Neural cell (in vitro differentiated cells): ENCODE measurements around the gene OR9Q2. TPM values are rescaled to one million over a fixed set of nuclear protein-coding genes. Genes with fewer than 3 reads are reported as not detected.

ENCODE experiments used
- H2AFZ ChIP-seq: fragments of 200-600, 300-800 bp; sonication (generic), shearing (Covaris generic); 2 replicates; pipeline ENCODE4 v1.6.0; 2014; ENCODE audit warnings: low read depth, mild to moderate bottlenecking, antibody characterized with exemption, low read length, moderate library complexity
- H3F3A ChIP-seq: fragments of 200-600 bp; shearing (Covaris generic); 2 replicates; pipeline ENCODE4 v1.6.1; 2016; ENCODE audit warnings: mild to moderate bottlenecking, moderate library complexity, mixed read lengths, antibody characterized with exemption, low read length; ENCODE audit not compliant: insufficient read depth, poor library complexity, severe bottlenecking
- H3K27ac ChIP-seq: fragments of 200-600, 300-800 bp; sonication (generic), shearing (Covaris generic); 2 replicates; pipeline ENCODE4 v1.5.1; 2014; ENCODE audit warnings: mild to moderate bottlenecking, low read length, moderate library complexity
- H3K27me3 ChIP-seq: fragments of 300-800, 200-600 bp; sonication (generic), shearing (Covaris generic); 2 replicates; pipeline ENCODE4 v1.6.0; 2014; ENCODE audit warnings: mild to moderate bottlenecking, low read depth, low read length, moderate library complexity; ENCODE audit not compliant: insufficient read depth
- H3K36me3 ChIP-seq: fragments of 300-800, 200-600 bp; sonication (generic), shearing (Covaris generic); 2 replicates; pipeline ENCODE4 v1.5.1; 2014; ENCODE audit warnings: mild to moderate bottlenecking, antibody characterized with exemption, low read length, moderate library complexity; ENCODE audit not compliant: insufficient read depth
- H3K4me2 ChIP-seq: fragments of 300-800, 200-600 bp; sonication (generic), shearing (Covaris generic); 2 replicates; pipeline ENCODE4 v1.6.0; 2014; ENCODE audit warnings: mild to moderate bottlenecking, low read length
- H3K4me3 ChIP-seq: fragments of 300-800, 200-600 bp; sonication (generic), shearing (Covaris generic); 2 replicates; pipeline ENCODE4 v1.5.1; 2014; ENCODE audit warnings: mild to moderate bottlenecking, low read length, moderate library complexity
- H3K79me2 ChIP-seq: fragments of 200-600 bp; shearing (Covaris generic); replicated peaks from 2 replicates; pipeline ENCODE4 v1.6.0; 2014; ENCODE audit warnings: mild to moderate bottlenecking, low read length, moderate library complexity; ENCODE audit not compliant: insufficient read depth
- H3K9ac ChIP-seq: fragments of 300-800, 200-600 bp; sonication (generic), shearing (Covaris generic); 2 replicates; pipeline ENCODE4 v1.6.1; 2016; ENCODE audit warnings: mild to moderate bottlenecking, low read length, mixed read lengths
- H3K9me2 ChIP-seq: fragments of 200-600 bp; shearing (Covaris generic); 2 replicates; pipeline ENCODE4 v1.6.1; 2016; ENCODE audit warnings: mild to moderate bottlenecking, low read length, mixed read lengths; ENCODE audit not compliant: insufficient read depth
- H3K9me3 ChIP-seq: fragments of 200-600, 300-800 bp; sonication (generic), shearing (Covaris generic); 2 replicates; pipeline ENCODE4 v1.6.1; 2016; ENCODE audit warnings: mild to moderate bottlenecking, mixed run types, low read length, moderate library complexity, mixed read lengths
- H4K20me1 ChIP-seq: fragments of 200-600 bp; shearing (Covaris generic); 2 replicates; pipeline ENCODE4 v1.6.1; 2016; ENCODE audit warnings: mild to moderate bottlenecking, mixed run types; ENCODE audit not compliant: insufficient read depth
- EP300 ChIP-seq: fragments of 450-650 bp; conservative IDR thresholded peaks from 2 replicates; pipeline ENCODE4 v1.6.1; 2014; ENCODE audit warnings: antibody characterized with exemption, mild to moderate bottlenecking, moderate library complexity; ENCODE audit not compliant: poor library complexity, severe bottlenecking
- EZH2 ChIP-seq: fragments of 200-600, 300-800 bp; shearing (Covaris generic), sonication (generic); IDR thresholded peaks from 2 replicates; pipeline ENCODE4 v1.6.1; 2014; ENCODE audit warnings: antibody characterized with exemption, low read length, borderline replicate concordance, mild to moderate bottlenecking; ENCODE audit not compliant: insufficient read depth, poor library complexity, severe bottlenecking
- MXI1 ChIP-seq: fragments of 450-650 bp; conservative IDR thresholded peaks from 2 replicates; pipeline ENCODE4 v1.6.1; 2014; ENCODE audit warnings: antibody characterized with exemption, mild to moderate bottlenecking; ENCODE audit not compliant: poor library complexity, severe bottlenecking
- POLR2AphosphoS5 ChIP-seq: IDR thresholded peaks from 2 replicates; pipeline ENCODE4 v1.6.1; 2012
- RAD21 ChIP-seq: fragments of 450-650 bp; conservative IDR thresholded peaks from 2 replicates; pipeline ENCODE4 v1.6.1; 2014; ENCODE audit warnings: antibody characterized with exemption, mild to moderate bottlenecking, moderate library complexity
- REST ChIP-seq: IDR thresholded peaks from 2 replicates; pipeline ENCODE4 v1.6.1; 2012; ENCODE audit warnings: borderline replicate concordance
- SMC3 ChIP-seq: fragments of 450-650 bp; conservative IDR thresholded peaks from 2 replicates; pipeline ENCODE4 v1.6.1; 2014; ENCODE audit warnings: antibody characterized with exemption, mild to moderate bottlenecking, moderate library complexity; ENCODE audit not compliant: poor library complexity
- TAF1 ChIP-seq: IDR thresholded peaks from 2 replicates; pipeline ENCODE4 v1.6.1; 2012; ENCODE audit warnings: low read depth
- polyA plus RNA-seq: library from polyadenylated mRNA; depleted of rRNA; stranded (reverse); fragments of >200 nt; gene quantifications from 2 replicates; pipeline ENCODE4 v1.2.3, GENCODE V29; 2014
- TF ChIP-seq, protein P1 (sequence below): fragments of 450-650 bp; IDR thresholded peaks from 2 replicates; pipeline ENCODE4 v1.5.1; 2014; ENCODE audit warnings: antibody characterized with exemption, mild to moderate bottlenecking, moderate library complexity; ENCODE audit not compliant: poor library complexity, severe bottlenecking

Gene OR9Q2
- polyA plus RNA-seq, 1 donor from 2014 or later: not detected

GRCh38 chr11:58193391-58193790 lies 4.5 kb downstream of the OR9Q2 start (continued):
- TF ChIP-seq SMC3 (no peak), EP300 (no peak)

DNA sequence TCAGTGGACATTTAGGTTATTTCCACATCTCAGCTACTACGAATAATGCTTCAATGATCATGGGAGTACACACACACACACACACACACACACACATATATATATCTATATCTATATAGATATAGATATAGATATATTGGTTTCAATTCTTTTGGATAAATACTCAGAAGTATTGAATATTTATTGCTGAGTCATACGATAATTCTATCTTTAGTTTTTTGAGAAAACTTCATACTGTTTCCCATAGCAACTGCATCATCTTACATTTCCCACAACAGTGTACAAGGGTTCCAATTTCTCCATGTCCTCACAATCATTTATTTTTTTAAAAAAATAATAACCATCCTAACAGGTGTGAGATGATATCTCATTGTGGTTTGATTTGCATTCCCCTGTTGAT lies 7.1 kb downstream of the OR9Q2 start:
- Histone ChIP-seq H3F3A (no peaks in the 10 kb centered on the region), H3K27me3 (no peaks in the 10 kb centered on the region), H3K9me3 (no peaks in the 10 kb centered on the region), H3K36me3 (no peaks in the 10 kb centered on the region), H3K79me2 (no peaks in the 10 kb centered on the region), H3K9ac (no peak overlapping the region), H4K20me1 (no peaks in the 10 kb centered on the region), H3K9me2 (no peaks in the 10 kb centered on the region), H3K4me3 (no peak overlapping the region), H3K27ac (no peak overlapping the region), H3K4me2 (no peak overlapping the region), H2AFZ (no peak overlapping the region)
- TF ChIP-seq MXI1: no peak
- TF ChIP-seq EP300: no peak

DNA sequence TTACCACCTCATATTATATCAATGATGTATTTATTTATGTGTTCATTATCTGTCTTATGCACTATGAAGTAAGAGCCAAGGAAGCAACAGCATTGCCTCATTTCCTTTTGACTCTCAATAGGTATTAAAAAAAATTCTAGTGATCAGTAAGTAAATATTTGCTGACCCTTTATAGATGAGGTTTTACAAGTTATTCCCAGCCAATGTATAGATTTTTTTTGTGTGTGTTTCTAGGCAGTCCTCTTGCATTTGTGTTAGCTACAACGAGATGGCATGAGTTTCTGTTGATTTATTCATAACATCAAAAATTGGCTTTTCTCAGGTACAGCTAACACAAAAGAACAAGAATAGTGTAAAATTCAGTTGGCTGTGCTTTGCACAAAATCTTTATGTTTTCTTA lies 10.4 kb downstream of the OR9Q2 start:
- no peaks in the 10 kb centered on the region for H3K9me3 ChIP-seq
- no peak overlapping the region for H3K9ac ChIP-seq

More for the DNA sequence above, 10.4 kb downstream of the OR9Q2 start:
- Histone ChIP-seq H3K36me3 (no peaks in the 10 kb centered on the region), H3K27ac (no peak overlapping the region), H4K20me1 (no peaks in the 10 kb centered on the region), H3K79me2 (no peaks in the 10 kb centered on the region), H3K4me3 (no peak overlapping the region), H2AFZ (no peak overlapping the region), H3K9me2 (no peaks in the 10 kb centered on the region), H3K4me2 (no peak overlapping the region), H3F3A (no peaks in the 10 kb centered on the region), H3K27me3 (no peaks in the 10 kb centered on the region)
- no peak for TF ChIP-seq MXI1
- TF ChIP-seq POLR2AphosphoS5: no peak
- TF ChIP-seq EZH2: no peak
- TF ChIP-seq SMC3: no peak
- TF ChIP-seq, protein P1, sequence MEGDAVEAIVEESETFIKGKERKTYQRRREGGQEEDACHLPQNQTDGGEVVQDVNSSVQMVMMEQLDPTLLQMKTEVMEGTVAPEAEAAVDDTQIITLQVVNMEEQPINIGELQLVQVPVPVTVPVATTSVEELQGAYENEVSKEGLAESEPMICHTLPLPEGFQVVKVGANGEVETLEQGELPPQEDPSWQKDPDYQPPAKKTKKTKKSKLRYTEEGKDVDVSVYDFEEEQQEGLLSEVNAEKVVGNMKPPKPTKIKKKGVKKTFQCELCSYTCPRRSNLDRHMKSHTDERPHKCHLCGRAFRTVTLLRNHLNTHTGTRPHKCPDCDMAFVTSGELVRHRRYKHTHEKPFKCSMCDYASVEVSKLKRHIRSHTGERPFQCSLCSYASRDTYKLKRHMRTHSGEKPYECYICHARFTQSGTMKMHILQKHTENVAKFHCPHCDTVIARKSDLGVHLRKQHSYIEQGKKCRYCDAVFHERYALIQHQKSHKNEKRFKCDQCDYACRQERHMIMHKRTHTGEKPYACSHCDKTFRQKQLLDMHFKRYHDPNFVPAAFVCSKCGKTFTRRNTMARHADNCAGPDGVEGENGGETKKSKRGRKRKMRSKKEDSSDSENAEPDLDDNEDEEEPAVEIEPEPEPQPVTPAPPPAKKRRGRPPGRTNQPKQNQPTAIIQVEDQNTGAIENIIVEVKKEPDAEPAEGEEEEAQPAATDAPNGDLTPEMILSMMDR: no peak
- no peak for TF ChIP-seq EP300
- no peak for TF ChIP-seq RAD21
- no peak for TF ChIP-seq TAF1
- no peak for TF ChIP-seq REST
